ENCODE measurements around the gene P2RX7. TPM values are rescaled to one million over a fixed set of nuclear protein-coding genes. Genes with fewer than 3 reads are reported as not detected.
"Not testable (repeated sequence)": the region's sequence is repeated elsewhere in the genome, so short reads cannot be mapped to it uniquely, and the experiment has no call there.

P2RX7 gene
- total RNA-seq, 2 experiments from 2014 or later: 8.9 to 9.7 TPM

- Mint-ChIP-seq H3K4me1 (ENCODE audit: low read depth) (peaks cover 71% of the 10 kb centered on the region), H3K36me3 (ENCODE audit: low read depth) (peaks cover 72% of the 10 kb centered on the region), H3K27ac (peak overlapping the region; percentile 39)
- H3K27me3 Mint-ChIP-seq (ENCODE audit: low read depth); CTCF ChIA-PET; POLR2A ChIA-PET; H3K9me3 Mint-ChIP-seq (ENCODE audit: insufficient read depth); DNase-seq; H3K4me3 Mint-ChIP-seq; ATAC-seq: not testable (repeated sequence)
Observed at GRCh38 chr12:121226871-121227270, 94.2 kb downstream of the P2RX7 start.

GRCh38 chr12:121227294-121227693, 94.6 kb downstream of the P2RX7 start:
- Mint-ChIP-seq H3K36me3 (ENCODE audit: low read depth) (peaks cover 72% of the 10 kb centered on the region), H3K27ac (peak overlapping the region; percentile 64), H3K27me3 (ENCODE audit: low read depth) (no peaks in the 10 kb centered on the region), H3K4me1 (ENCODE audit: low read depth) (peaks cover 67% of the 10 kb centered on the region), H3K4me3 (no peak overlapping the region), H3K9me3 (ENCODE audit: insufficient read depth) (no peaks in the 10 kb centered on the region)
- DNase-seq (no peak), ATAC-seq (no peak)
- ChIA-PET POLR2A (no interaction called here), CTCF (interaction anchor here (0.9 kb wide), 1 partner anchor 12 kb away, joined by 3 read pairs; no protein-coding TSS in a partner anchor)

GRCh38 chr12:121228919-121229665, 96.4 kb downstream of the P2RX7 start:
- no peak for DNase-seq
- no peaks in the 10 kb centered on the region for H3K9me3 Mint-ChIP-seq (ENCODE audit: insufficient read depth)
- peak overlapping the region; percentile 47 for H3K27ac Mint-ChIP-seq
- ChIA-PET CTCF (interaction anchor here (0.9 to 3.1 kb wide), 5 partner anchors 11 to 132 kb away, joined by 3 to 45 read pairs (median 4); no protein-coding TSS in a partner anchor), POLR2A (no interaction called here)
- H3K27me3 Mint-ChIP-seq (ENCODE audit: low read depth): no peaks in the 10 kb centered on the region
- no peak overlapping the region for H3K4me3 Mint-ChIP-seq
- H3K36me3 Mint-ChIP-seq (ENCODE audit: low read depth): peaks cover 72% of the 10 kb centered on the region
- H3K4me1 Mint-ChIP-seq (ENCODE audit: low read depth): peaks cover 50% of the 10 kb centered on the region
- ATAC-seq: no peak

GRCh38 chr12:121229826-121230537, 97.3 kb downstream of the P2RX7 start:
- POLR2A ChIA-PET: interaction anchor here (0.6 kb wide), 1 partner anchor 232 kb away, joined by 5 read pairs; no protein-coding TSS in a partner anchor
- H3K27me3 Mint-ChIP-seq (ENCODE audit: low read depth): not testable (repeated sequence)

GRCh38 chr12:121230538-121230907, 97.8 kb downstream of the P2RX7 start:
- no peaks in the 10 kb centered on the region for H3K27me3 Mint-ChIP-seq (ENCODE audit: low read depth)
- H3K4me1 Mint-ChIP-seq (ENCODE audit: low read depth): peaks cover 38% of the 10 kb centered on the region
- DNase-seq: no peak
- no peak overlapping the region for H3K4me3 Mint-ChIP-seq
- ChIA-PET POLR2A (interaction anchor here (0.6 to 0.7 kb wide), 2 partner anchors 20 to 232 kb away, joined by 3 to 5 read pairs; no protein-coding TSS in a partner anchor), CTCF (interaction anchor here (0.8 to 3.1 kb wide), 10 partner anchors 9 to 171 kb away, joined by 3 to 45 read pairs (median 4); no protein-coding TSS in a partner anchor)
- no peak for ATAC-seq
- peaks cover 75% of the 10 kb centered on the region for H3K36me3 Mint-ChIP-seq (ENCODE audit: low read depth)
- no peak overlapping the region for H3K27ac Mint-ChIP-seq
- H3K9me3 Mint-ChIP-seq (ENCODE audit: insufficient read depth): no peaks in the 10 kb centered on the region

More at GRCh38 chr12:121229826-121230537, 97.3 kb downstream of the P2RX7 start:
- ATAC-seq (peak; percentile 80), DNase-seq (peak; percentile 76)
- H3K27ac Mint-ChIP-seq: peak overlapping the region; percentile 47
- CTCF ChIA-PET: interaction anchor here (0.8 to 3.1 kb wide), 12 partner anchors 10 to 170 kb away, joined by 3 to 45 read pairs (median 4); no protein-coding TSS in a partner anchor
- peaks cover 42% of the 10 kb centered on the region for H3K4me1 Mint-ChIP-seq (ENCODE audit: low read depth)
- H3K36me3 Mint-ChIP-seq (ENCODE audit: low read depth): peaks cover 72% of the 10 kb centered on the region
- not testable (repeated sequence) for H3K4me3 Mint-ChIP-seq; H3K9me3 Mint-ChIP-seq (ENCODE audit: insufficient read depth)

GRCh38 chr12:121232163-121232562, 99.5 kb downstream of the P2RX7 start:
- Mint-ChIP-seq H3K9me3 (ENCODE audit: insufficient read depth) (no peaks in the 10 kb centered on the region), H3K27ac (peak overlapping the region; percentile 20), H3K4me3 (no peak overlapping the region), H3K4me1 (ENCODE audit: low read depth) (peaks cover 21% of the 10 kb centered on the region), H3K27me3 (ENCODE audit: low read depth) (no peaks in the 10 kb centered on the region), H3K36me3 (ENCODE audit: low read depth) (peaks cover 72% of the 10 kb centered on the region)
- ChIA-PET CTCF (interaction anchor here (2.6 kb wide), 1 partner anchor 172 kb away, joined by 9 read pairs; no protein-coding TSS in a partner anchor), POLR2A (no interaction called here)
- ATAC-seq (no peak), DNase-seq (no peak)

- ChIA-PET POLR2A (interaction anchor here (1.4 kb wide), 1 partner anchor 9 kb away, joined by 4 read pairs; no protein-coding TSS in a partner anchor), CTCF (no interaction called here)
- H3K9me3 Mint-ChIP-seq (ENCODE audit: insufficient read depth): no peaks in the 10 kb centered on the region
- DNase-seq: no peak
- H3K36me3 Mint-ChIP-seq (ENCODE audit: low read depth): peaks cover 73% of the 10 kb centered on the region
- H3K27me3 Mint-ChIP-seq (ENCODE audit: low read depth): no peaks in the 10 kb centered on the region
- no peak for ATAC-seq
- H3K4me1 Mint-ChIP-seq (ENCODE audit: low read depth): peaks cover 21% of the 10 kb centered on the region
- peak overlapping the region; percentile 6 for H3K27ac Mint-ChIP-seq
- H3K4me3 Mint-ChIP-seq: no peak overlapping the region
Observed at GRCh38 chr12:121232977-121233627, 100.4 kb downstream of the P2RX7 start.

GRCh38 chr12:121233628-121234020, 100.9 kb downstream of the P2RX7 start:
- H3K9me3 Mint-ChIP-seq (ENCODE audit: insufficient read depth): no peaks in the 10 kb centered on the region
- H3K27me3 Mint-ChIP-seq (ENCODE audit: low read depth): no peaks in the 10 kb centered on the region
- CTCF ChIA-PET: no interaction called here
- peaks cover 26% of the 10 kb centered on the region for H3K4me1 Mint-ChIP-seq (ENCODE audit: low read depth)
- peaks cover 71% of the 10 kb centered on the region for H3K36me3 Mint-ChIP-seq (ENCODE audit: low read depth)
- ATAC-seq (no peak), DNase-seq (no peak)
- H3K4me3 Mint-ChIP-seq: no peak overlapping the region
- H3K27ac Mint-ChIP-seq: no peak overlapping the region
- POLR2A ChIA-PET: interaction anchor here (1.4 kb wide), 1 partner anchor 9 kb away, joined by 4 read pairs; no protein-coding TSS in a partner anchor

- H3K27ac Mint-ChIP-seq: peak overlapping the region; percentile 39
- CTCF ChIA-PET: no interaction called here
- no peaks in the 10 kb centered on the region for H3K9me3 Mint-ChIP-seq (ENCODE audit: insufficient read depth)
- H3K4me3 Mint-ChIP-seq: no peak overlapping the region
- peaks cover 42% of the 10 kb centered on the region for H3K4me1 Mint-ChIP-seq (ENCODE audit: low read depth)
- peaks cover 76% of the 10 kb centered on the region for H3K36me3 Mint-ChIP-seq (ENCODE audit: low read depth)
- POLR2A ChIA-PET: no interaction called here
- no peaks in the 10 kb centered on the region for H3K27me3 Mint-ChIP-seq (ENCODE audit: low read depth)
- no peak for ATAC-seq
- no peak for DNase-seq
Observed at GRCh38 chr12:121236776-121237175, 104.1 kb downstream of the P2RX7 start.

- ATAC-seq (no peak), DNase-seq (no peak)
- CTCF ChIA-PET: no interaction called here
- no peaks in the 10 kb centered on the region for H3K9me3 Mint-ChIP-seq (ENCODE audit: insufficient read depth)
- H3K27ac Mint-ChIP-seq: peak overlapping the region; percentile 46
- H3K36me3 Mint-ChIP-seq (ENCODE audit: low read depth): peaks cover 70% of the 10 kb centered on the region
- no peaks in the 10 kb centered on the region for H3K27me3 Mint-ChIP-seq (ENCODE audit: low read depth)
- POLR2A ChIA-PET: interaction anchor here (0.8 kb wide), 1 partner anchor 15 kb away, joined by 4 read pairs; no protein-coding TSS in a partner anchor
- H3K4me1 Mint-ChIP-seq (ENCODE audit: low read depth): peaks cover 44% of the 10 kb centered on the region
- H3K4me3 Mint-ChIP-seq: no peak overlapping the region
Observed at GRCh38 chr12:121237415-121237814, 104.7 kb downstream of the P2RX7 start.

Data from activated CD8-positive, alpha-beta T cell treated with anti-CD3 and anti-CD28 coated beads, Interleukin-2, amount 10 ng/mL, durations not matched to agents 7 days and 5 days (primary cell).